GM21515 (cell line): ENCODE data around the gene GREB1.

Source experiments
- ATAC-seq: cut with Tn5 transposase; IDR thresholded peaks from one replicate; pipeline ENCODE4 v1.9.1; 2021; ENCODE audit not compliant: unreplicated experiment

Gene GREB1

GRCh38 chr2:11559066-11559785 lies 25.4 kb downstream of the GREB1 start:
- no peak for ATAC-seq

GRCh38 chr2:11559786-11560155 lies 25.9 kb downstream of the GREB1 start:
- ATAC-seq: no peak

- no peak for ATAC-seq
These were observed 27.0 kb downstream of the GREB1 start for GRCh38 chr2:11560806-11561205.

GRCh38 chr2:11562011-11562410 lies 28.2 kb downstream of the GREB1 start:
- no peak for ATAC-seq

- no peak for ATAC-seq
These were observed 28.6 kb downstream of the GREB1 start for GRCh38 chr2:11562476-11562875.

- no peak for ATAC-seq
These were observed 30.2 kb downstream of the GREB1 start for GRCh38 chr2:11563784-11564666.

- ATAC-seq: no peak
These were observed 31.1 kb downstream of the GREB1 start for GRCh38 chr2:11564816-11565567.

- ATAC-seq: no peak
These were observed 32.5 kb downstream of the GREB1 start for GRCh38 chr2:11566383-11566782.

- no peak for ATAC-seq
These were observed 33.8 kb downstream of the GREB1 start for GRCh38 chr2:11567631-11568031.

- ATAC-seq: no peak
These were observed 34.6 kb downstream of the GREB1 start for GRCh38 chr2:11568436-11568835.

- no peak for ATAC-seq
These were observed 35.8 kb downstream of the GREB1 start for GRCh38 chr2:11569636-11570035.

- no peak for ATAC-seq
These were observed 37.3 kb downstream of the GREB1 start for GRCh38 chr2:11571170-11571569.

GRCh38 chr2:11572996-11573395 lies 39.2 kb downstream of the GREB1 start:
- no peak for ATAC-seq

GRCh38 chr2:11573418-11574175 lies 39.8 kb downstream of the GREB1 start:
- no peak for ATAC-seq

- ATAC-seq: no peak
These were observed 40.6 kb downstream of the GREB1 start for GRCh38 chr2:11574176-11575046.

GRCh38 chr2:11576398-11576797 lies 42.6 kb downstream of the GREB1 start:
- ATAC-seq: no peak

- ATAC-seq: no peak
These were observed 43.4 kb downstream of the GREB1 start for GRCh38 chr2:11577101-11577883.

- ATAC-seq: no peak
These were observed 44.5 kb downstream of the GREB1 start for GRCh38 chr2:11578081-11578948.
